ENCODE measurements around the gene PLCG2. TPM values are rescaled to one million over a fixed set of nuclear protein-coding genes. Genes with fewer than 3 reads are reported as not detected.

Gene PLCG2
- total RNA-seq, 1 experiment from 2014 or later = 6.0 TPM

GRCh38 chr16:81754858-81755257, 24.2 kb upstream of the PLCG2 start:
- Histone ChIP-seq H2BK120ac (ENCODE audit: low read depth, low read length, poor library complexity, severe bottlenecking) (no peak overlapping the region), H3K27me3 (ENCODE audit: insufficient read depth, low read length) (no peaks in the 10 kb centered on the region), H3K4me1 (ENCODE audit: insufficient read depth, low read length) (no peaks in the 10 kb centered on the region), H3K4me2 (ENCODE audit: insufficient read depth, insufficient read length, low read length) (no peak overlapping the region), H3K4ac (ENCODE audit: low read depth, low read length) (no peak overlapping the region), H2AFZ (ENCODE audit: low read length) (no peak overlapping the region), H3K79me1 (ENCODE audit: insufficient read depth, low read depth, low read length, poor library complexity, severe bottlenecking) (no peaks in the 10 kb centered on the region), H2BK15ac (ENCODE audit: low read depth, low read length) (no peak overlapping the region), H3K9me3 (ENCODE audit: control insufficient read depth, low read depth, low read length) (no peaks in the 10 kb centered on the region), H3K18ac (ENCODE audit: insufficient read length, low read depth, low read length) (no peak overlapping the region), H3K14ac (ENCODE audit: insufficient read depth, low read length) (no peak overlapping the region), H2BK12ac (ENCODE audit: insufficient read length, low read depth, low read length) (no peak overlapping the region), H3K79me2 (ENCODE audit: insufficient read depth, low read length) (peaks cover 3% of the 10 kb centered on the region; the same call in 1 of the 2 replicates), H4K5ac (ENCODE audit: insufficient read length, low read depth, low read length) (no peak overlapping the region), H4K20me1 (ENCODE audit: control insufficient read depth, insufficient read depth, insufficient read length) (peaks cover 5% of the 10 kb centered on the region), H4K8ac (replicated peaks; ENCODE audit: insufficient read length, low read depth, low read length) (no peak overlapping the region), H2BK5ac (ENCODE audit: insufficient read length, low read length) (no peak overlapping the region), H4K91ac (ENCODE audit: insufficient read length, low read depth, low read length) (no peak overlapping the region), H2BK20ac (ENCODE audit: low read depth, low read length, poor library complexity, severe bottlenecking) (no peak overlapping the region), H3K9ac (ENCODE audit: extremely low read depth, insufficient read length, low read length) (no peak overlapping the region), H3K27ac (ENCODE audit: insufficient read length, low read depth, low read length) (no peak overlapping the region), H3K23me2 (ENCODE audit: insufficient read length, low read depth, low read length, poor library complexity, severe bottlenecking) (no peaks in the 10 kb centered on the region), H3K56ac (ENCODE audit: insufficient read length, low read depth, low read length) (no peak overlapping the region), H3T11ph (ENCODE audit: low read length) (no peak overlapping the region), H2AK5ac (ENCODE audit: insufficient read length, low read length) (no peak overlapping the region), H3K23ac (ENCODE audit: insufficient read length, low read depth, low read length) (no peak overlapping the region)
- Mint-ChIP-seq H3K9me3 (no peaks in the 10 kb centered on the region), H3K4me3 (no peak overlapping the region), H3K4me1 (no peaks in the 10 kb centered on the region), H3K27ac (no peak overlapping the region), H3K27me3 (ENCODE audit: low read depth) (no peaks in the 10 kb centered on the region; the same call in 1 of the 2 replicates), H3K36me3 (ENCODE audit: insufficient read depth in 1 of 3, low read depth in 3 of 3) (no peaks in the 10 kb centered on the region)
- DNase-seq = no peak
- WGBS (ENCODE audit: extremely low coverage, insufficient read length, low lambda C conversion rate) = no CpG with 5 or more reads among the region's 1 CpG
- TF ChIP-seq CTCF (conservative IDR thresholded peaks at IDR 0.05) = no peak
